Activated naive CD8-positive, alpha-beta T cell treated with anti-CD3 and anti-CD28 coated beads, Interleukin-2, amount 10 ng/mL, durations not matched to agents 7 days and 5 days (primary cell): ENCODE measurements around the gene STXBP6. TPM values are rescaled to one million over a fixed set of nuclear protein-coding genes. Genes with fewer than 3 reads are reported as not detected.

Source experiments
- ATAC-seq: fragments of 150-1000 bp; cut with Tn5 transposase; one replicate; pipeline ENCODE4 v1.10.0; 2021; ENCODE audit warnings: low read depth, moderate library complexity
- POLR2A ChIA-PET: fragments of 350-600 bp; sonication (Branson Sonifier 250); formaldehyde crosslinking; loops from one replicate; lab custom pipeline; 2021; ENCODE audit warnings: antibody characterized with exemption; lab: Charles Lee
- DNase-seq: peaks from one replicate; pipeline ENCODE4 v3.0.0; 2021
- H3K27ac Mint-ChIP-seq: one replicate; pipeline ENCODE4 v1.8.0; 2022; ENCODE audit warnings: mild to moderate bottlenecking, mixed read lengths
- H3K27me3 Mint-ChIP-seq: one replicate; pipeline ENCODE4 v1.8.0; 2022; ENCODE audit warnings: mild to moderate bottlenecking, moderate library complexity, mixed read lengths
- H3K36me3 Mint-ChIP-seq: one replicate; pipeline ENCODE4 v1.8.0; 2021; ENCODE audit warnings: mild to moderate bottlenecking, mixed read lengths
- H3K4me1 Mint-ChIP-seq: one replicate; pipeline ENCODE4 v1.8.0; 2021; ENCODE audit warnings: mixed read lengths
- H3K4me3 Mint-ChIP-seq: one replicate; pipeline ENCODE4 v1.8.0; 2022; ENCODE audit warnings: mild to moderate bottlenecking, moderate library complexity, mixed read lengths
- H3K9me3 Mint-ChIP-seq: one replicate; pipeline ENCODE4 v1.8.0; 2021; ENCODE audit warnings: mixed read lengths
- total RNA-seq, 2 experiments: library from RNA; stranded (reverse); gene quantifications; one replicate each; pipeline ENCODE4 v1.2.3, GENCODE V29; 2021

Gene STXBP6
- not detected for total RNA-seq

GRCh38 chr14:25049568-25050268 lies at the start of gene STXBP6:
STXBP6 (minus strand) TSS chr14:25050147; CDS start chr14:24974818, 75,329 bp downstream.
- no peak within 1 kb of the TSS for H3K27ac Mint-ChIP-seq

GRCh38 chr14:25097120-25097519 lies 47.2 kb upstream of the STXBP6 start:
- Mint-ChIP-seq H3K27ac (no peak overlapping the region), H3K27me3 (peaks cover 19% of the 10 kb centered on the region), H3K4me1 (no peaks in the 10 kb centered on the region), H3K4me3 (no peak overlapping the region), H3K9me3 (no peaks in the 10 kb centered on the region), H3K36me3 (no peaks in the 10 kb centered on the region)
- DNase-seq: no peak
- ATAC-seq: no peak
- POLR2A ChIA-PET: no interaction called here

More at GRCh38 chr14:25049568-25050268, at the start of gene STXBP6:
- H3K4me1 Mint-ChIP-seq: no peaks in the 10 kb centered on the region
- H3K9me3 Mint-ChIP-seq: no peaks in the 10 kb centered on the region
- POLR2A ChIA-PET: no interaction called here
- H3K4me3 Mint-ChIP-seq: peak within 1 kb of the TSS; percentile 60
- peak; percentile 36 for DNase-seq
- H3K36me3 Mint-ChIP-seq: no peaks in the 10 kb centered on the region
- H3K27me3 Mint-ChIP-seq: peaks cover 60% of the 10 kb centered on the region
- ATAC-seq: no peak

GRCh38 chr14:25095736-25096437 lies 45.9 kb upstream of the STXBP6 start:
- DNase-seq (no peak), ATAC-seq (no peak)
- no peaks in the 10 kb centered on the region for H3K9me3 Mint-ChIP-seq
- H3K4me1 Mint-ChIP-seq: no peaks in the 10 kb centered on the region
- POLR2A ChIA-PET: no interaction called here
- H3K27ac Mint-ChIP-seq: no peak overlapping the region
- H3K4me3 Mint-ChIP-seq: no peak overlapping the region
- no peaks in the 10 kb centered on the region for H3K36me3 Mint-ChIP-seq
- peaks cover 20% of the 10 kb centered on the region for H3K27me3 Mint-ChIP-seq

- Mint-ChIP-seq H3K27ac (no peak overlapping the region), H3K27me3 (peaks cover 23% of the 10 kb centered on the region), H3K9me3 (no peaks in the 10 kb centered on the region), H3K4me3 (no peak overlapping the region), H3K36me3 (no peaks in the 10 kb centered on the region), H3K4me1 (no peaks in the 10 kb centered on the region)
- DNase-seq: no peak
- POLR2A ChIA-PET: no interaction called here
- no peak for ATAC-seq
Observed at GRCh38 chr14:25094171-25094907, 44.4 kb upstream of the STXBP6 start.

- H3K36me3 Mint-ChIP-seq: no peaks in the 10 kb centered on the region
- no peaks in the 10 kb centered on the region for H3K4me1 Mint-ChIP-seq
- no peaks in the 10 kb centered on the region for H3K9me3 Mint-ChIP-seq
- peaks cover 18% of the 10 kb centered on the region for H3K27me3 Mint-ChIP-seq
- no peak for DNase-seq
- POLR2A ChIA-PET: no interaction called here
- ATAC-seq: no peak
- H3K4me3 Mint-ChIP-seq: no peak overlapping the region
- no peak overlapping the region for H3K27ac Mint-ChIP-seq
Observed at GRCh38 chr14:25092258-25092740, 42.4 kb upstream of the STXBP6 start.

- no peak overlapping the region for H3K4me3 Mint-ChIP-seq
- H3K27ac Mint-ChIP-seq: no peak overlapping the region
- H3K27me3 Mint-ChIP-seq: peaks cover 21% of the 10 kb centered on the region
- H3K4me1 Mint-ChIP-seq: no peaks in the 10 kb centered on the region
- no peak for ATAC-seq
- no peaks in the 10 kb centered on the region for H3K36me3 Mint-ChIP-seq
- no peak for DNase-seq
- POLR2A ChIA-PET: no interaction called here
- no peaks in the 10 kb centered on the region for H3K9me3 Mint-ChIP-seq
Observed at GRCh38 chr14:25090716-25091454, 40.9 kb upstream of the STXBP6 start.

GRCh38 chr14:25090256-25090655 lies 40.3 kb upstream of the STXBP6 start:
- Mint-ChIP-seq H3K27me3 (peaks cover 18% of the 10 kb centered on the region), H3K4me1 (no peaks in the 10 kb centered on the region), H3K27ac (no peak overlapping the region), H3K36me3 (no peaks in the 10 kb centered on the region), H3K4me3 (no peak overlapping the region), H3K9me3 (no peaks in the 10 kb centered on the region)
- DNase-seq (no peak), ATAC-seq (no peak)
- POLR2A ChIA-PET: no interaction called here

GRCh38 chr14:25089496-25089895 lies 39.5 kb upstream of the STXBP6 start:
- no peaks in the 10 kb centered on the region for H3K4me1 Mint-ChIP-seq
- no peak overlapping the region for H3K27ac Mint-ChIP-seq
- POLR2A ChIA-PET: no interaction called here
- no peaks in the 10 kb centered on the region for H3K9me3 Mint-ChIP-seq
- DNase-seq: no peak
- H3K4me3 Mint-ChIP-seq: no peak overlapping the region
- no peak for ATAC-seq
- no peaks in the 10 kb centered on the region for H3K36me3 Mint-ChIP-seq
- peaks cover 15% of the 10 kb centered on the region for H3K27me3 Mint-ChIP-seq

- no peak for ATAC-seq
- Mint-ChIP-seq H3K27me3 (peaks cover 5% of the 10 kb centered on the region), H3K36me3 (no peaks in the 10 kb centered on the region), H3K9me3 (no peaks in the 10 kb centered on the region), H3K4me3 (no peak overlapping the region), H3K4me1 (no peaks in the 10 kb centered on the region), H3K27ac (no peak overlapping the region)
- POLR2A ChIA-PET: no interaction called here
- no peak for DNase-seq
Observed at GRCh38 chr14:25086821-25087396, 37.0 kb upstream of the STXBP6 start.

- H3K27ac Mint-ChIP-seq: no peak overlapping the region
Observed at GRCh38 chr14:25086081-25086480, 36.1 kb upstream of the STXBP6 start.

GRCh38 chr14:25080682-25081081 lies 30.7 kb upstream of the STXBP6 start:
- no peak overlapping the region for H3K27ac Mint-ChIP-seq
- POLR2A ChIA-PET: no interaction called here
- no peaks in the 10 kb centered on the region for H3K36me3 Mint-ChIP-seq
- no peak overlapping the region for H3K4me3 Mint-ChIP-seq
- ATAC-seq: no peak
- peaks cover 7% of the 10 kb centered on the region for H3K27me3 Mint-ChIP-seq
- H3K9me3 Mint-ChIP-seq: no peaks in the 10 kb centered on the region
- DNase-seq: no peak
- no peaks in the 10 kb centered on the region for H3K4me1 Mint-ChIP-seq

More at GRCh38 chr14:25086081-25086480, 36.1 kb upstream of the STXBP6 start:
- POLR2A ChIA-PET: no interaction called here
- H3K4me1 Mint-ChIP-seq: no peaks in the 10 kb centered on the region
- H3K27me3 Mint-ChIP-seq: peaks cover 5% of the 10 kb centered on the region
- no peaks in the 10 kb centered on the region for H3K36me3 Mint-ChIP-seq
- DNase-seq: no peak
- H3K4me3 Mint-ChIP-seq: no peak overlapping the region
- ATAC-seq: no peak
- H3K9me3 Mint-ChIP-seq: no peaks in the 10 kb centered on the region

- no peaks in the 10 kb centered on the region for H3K4me1 Mint-ChIP-seq
- no peaks in the 10 kb centered on the region for H3K9me3 Mint-ChIP-seq
Observed at GRCh38 chr14:25079311-25079710, 29.4 kb upstream of the STXBP6 start.

More at GRCh38 chr14:25079311-25079710, 29.4 kb upstream of the STXBP6 start:
- H3K27me3 Mint-ChIP-seq: peaks cover 7% of the 10 kb centered on the region
- no peaks in the 10 kb centered on the region for H3K36me3 Mint-ChIP-seq
- no peak overlapping the region for H3K27ac Mint-ChIP-seq
- ATAC-seq: no peak
- DNase-seq: no peak
- no peak overlapping the region for H3K4me3 Mint-ChIP-seq
- POLR2A ChIA-PET: no interaction called here
